GM19023 (cell line): ENCODE results near the gene RXRA.

Experiments used
- ATAC-seq: cut with Tn5 transposase; IDR thresholded peaks from one replicate; pipeline ENCODE4 v1.9.1; 2021; ENCODE audit warnings: mild to moderate bottlenecking, moderate library complexity; ENCODE audit not compliant: unreplicated experiment

The RXRA gene

DNA sequence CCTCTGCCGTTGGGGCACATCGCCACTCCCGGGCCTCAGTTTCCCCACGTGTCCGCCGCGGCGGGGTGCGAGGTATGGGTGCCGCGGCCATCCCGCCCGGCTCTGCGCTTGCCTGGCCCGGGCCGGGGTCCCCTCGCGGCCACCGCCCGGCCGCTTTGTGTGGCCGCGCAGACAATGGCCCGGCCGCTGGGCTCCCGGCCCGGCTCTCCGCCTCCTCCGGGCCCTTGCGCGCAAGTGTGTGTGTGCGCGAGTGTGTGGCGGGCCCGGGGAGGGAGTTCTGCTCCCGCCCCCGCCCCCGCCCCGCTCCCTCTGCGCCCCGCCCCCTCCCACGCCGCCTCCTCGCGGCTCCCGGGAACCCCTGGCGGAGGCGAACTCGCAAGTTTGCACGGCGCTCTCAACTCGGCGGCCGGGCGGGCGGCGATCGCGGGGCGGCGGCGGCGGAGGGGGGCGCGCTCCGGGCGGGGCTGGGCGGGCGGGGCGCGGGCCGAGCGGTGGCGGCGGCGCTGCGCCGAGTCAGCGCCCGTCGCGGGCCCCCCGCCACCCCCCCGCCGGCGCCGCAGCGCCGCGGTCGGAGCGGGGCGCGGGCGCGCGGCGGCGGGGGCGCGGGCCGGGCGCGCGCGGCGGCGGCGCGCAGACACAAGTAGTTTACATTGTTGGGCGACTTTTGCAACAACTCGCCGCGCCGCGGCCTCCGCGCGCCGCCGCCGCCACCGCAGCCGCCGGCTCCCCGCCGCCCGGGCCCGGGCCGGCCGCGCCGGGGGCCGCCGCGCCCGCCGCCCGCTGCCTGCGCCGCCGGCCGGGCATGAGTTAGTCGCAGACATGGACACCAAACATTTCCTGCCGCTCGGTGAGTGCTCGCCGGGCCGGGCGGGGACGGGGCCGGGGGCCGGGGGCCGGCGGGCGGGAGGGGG is at the start of gene RXRA:
Gene RXRA (plus strand): TSS at position 643 of the 911 bp plus-strand sequence. CDS start 177 bp downstream, at position 820.
- no peak for ATAC-seq

DNA sequence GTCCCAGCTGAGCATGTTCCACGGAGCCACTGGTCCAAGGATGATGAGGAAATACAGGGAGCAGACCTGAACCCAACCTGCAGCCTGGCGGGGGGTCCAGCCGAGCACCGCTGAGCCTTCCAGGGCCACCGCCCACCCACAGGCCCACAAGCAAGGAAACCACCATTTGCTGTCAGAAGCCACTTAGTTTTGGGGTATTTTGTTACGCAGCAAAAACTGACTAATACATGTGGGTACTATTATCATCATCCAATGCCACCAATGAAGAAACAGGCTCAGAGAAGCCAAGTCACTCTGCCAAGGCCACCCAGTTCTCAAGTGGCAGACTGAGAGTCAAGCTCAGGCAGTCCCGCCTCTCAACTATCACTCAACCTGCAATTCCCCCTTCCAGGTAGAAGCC is 48.0 kb upstream of the RXRA start:
- no peak for ATAC-seq

DNA sequence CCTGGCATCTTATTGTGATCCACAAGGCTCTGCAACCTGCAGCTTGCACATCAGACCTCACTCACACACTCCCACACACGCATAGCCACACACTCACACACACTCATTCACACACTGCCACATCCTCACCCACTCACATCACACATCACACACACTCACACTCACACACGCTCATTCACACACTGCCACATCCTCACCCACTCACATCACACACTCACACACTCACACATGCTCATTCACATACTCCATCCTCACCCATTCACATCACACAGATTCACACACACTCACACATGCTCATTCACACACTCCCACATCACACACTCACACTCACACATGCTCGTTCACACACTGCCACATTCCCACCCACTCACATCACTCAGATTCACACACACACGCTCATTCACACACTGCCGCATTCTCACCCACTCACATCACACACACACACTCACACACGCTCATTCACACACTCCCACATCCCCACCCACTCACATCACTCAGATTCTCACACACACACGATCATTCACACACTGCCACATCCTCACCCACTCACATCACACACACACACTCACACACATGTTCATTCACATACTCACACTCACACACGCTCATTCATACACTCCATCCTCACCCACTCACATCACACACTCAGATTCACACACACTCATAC is 47.1 kb upstream of the RXRA start:
- no peak for ATAC-seq

DNA sequence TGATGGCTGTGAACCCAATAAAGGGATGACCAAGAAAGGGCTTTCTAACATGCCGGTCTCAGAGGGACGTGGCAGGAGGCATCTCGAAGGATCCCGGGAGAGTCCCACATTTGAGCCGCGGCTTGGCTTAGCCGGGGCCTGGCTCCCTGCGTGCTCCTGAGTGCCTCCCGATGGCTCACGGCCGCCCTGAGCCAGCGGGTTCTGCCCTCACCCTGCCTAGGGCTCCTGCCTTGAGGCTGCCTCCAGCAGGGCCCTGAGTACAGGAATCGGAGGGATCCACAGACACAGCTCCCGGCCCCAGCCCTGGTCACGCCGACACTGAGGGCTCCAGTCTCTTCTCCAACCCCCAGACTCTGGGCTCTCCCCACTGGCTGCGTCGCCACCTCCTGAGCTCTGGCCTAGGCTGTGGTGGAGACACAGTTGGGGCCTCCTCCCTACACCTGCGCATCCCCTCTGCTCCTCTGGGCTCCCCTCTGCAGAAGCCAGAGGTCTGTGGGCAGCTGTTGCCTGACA is 44.1 kb upstream of the RXRA start:
- no peak for ATAC-seq

DNA sequence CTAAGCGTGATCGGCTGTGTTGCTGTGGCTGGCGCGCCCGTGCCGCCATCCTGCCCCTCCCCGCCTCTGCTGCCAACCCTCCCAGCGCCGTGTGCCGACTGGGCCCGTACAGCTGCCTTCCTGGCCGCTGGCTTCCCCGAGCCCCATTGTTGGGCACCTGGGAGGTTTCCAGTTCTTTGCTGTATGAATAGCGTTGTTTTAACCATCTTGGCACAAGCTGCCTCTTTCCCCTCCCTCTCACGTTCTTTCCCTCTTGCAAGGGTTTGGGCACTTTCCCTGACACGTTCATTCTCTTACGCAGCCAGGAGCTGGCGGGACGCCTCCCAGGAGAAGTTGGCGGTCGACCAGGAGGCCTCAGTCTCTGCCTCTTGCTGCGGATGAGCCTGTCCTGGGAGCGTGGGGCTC is 43.1 kb upstream of the RXRA start:
- no peak for ATAC-seq

DNA sequence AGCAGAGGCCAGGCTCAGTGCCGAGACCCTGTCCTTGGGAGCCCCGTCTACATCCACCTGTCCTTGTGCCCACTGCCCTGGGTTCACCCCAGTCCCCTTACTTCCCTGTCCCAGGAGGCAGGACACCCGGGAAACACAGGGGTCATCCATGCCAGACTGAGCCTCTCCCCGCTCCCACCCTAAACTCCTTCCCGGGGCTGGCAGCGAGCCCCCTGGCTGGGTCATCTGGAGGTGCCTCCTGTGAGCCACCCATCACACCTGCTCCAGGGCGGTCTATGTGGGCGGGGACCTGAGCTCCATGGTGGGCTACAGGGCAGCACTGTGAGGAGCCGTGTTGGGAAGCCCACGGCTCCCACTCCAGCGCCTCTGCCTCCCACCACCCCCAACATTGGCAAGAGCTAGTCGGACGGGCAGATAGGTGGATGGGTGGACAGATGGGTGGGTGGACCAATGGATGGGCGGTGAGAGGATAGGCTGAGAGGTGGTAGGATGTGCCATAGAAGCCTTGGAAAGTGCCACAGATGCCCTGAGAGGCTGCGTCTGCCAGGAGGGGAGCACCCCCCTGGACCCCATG is 42.5 kb upstream of the RXRA start:
- ATAC-seq = no peak

DNA sequence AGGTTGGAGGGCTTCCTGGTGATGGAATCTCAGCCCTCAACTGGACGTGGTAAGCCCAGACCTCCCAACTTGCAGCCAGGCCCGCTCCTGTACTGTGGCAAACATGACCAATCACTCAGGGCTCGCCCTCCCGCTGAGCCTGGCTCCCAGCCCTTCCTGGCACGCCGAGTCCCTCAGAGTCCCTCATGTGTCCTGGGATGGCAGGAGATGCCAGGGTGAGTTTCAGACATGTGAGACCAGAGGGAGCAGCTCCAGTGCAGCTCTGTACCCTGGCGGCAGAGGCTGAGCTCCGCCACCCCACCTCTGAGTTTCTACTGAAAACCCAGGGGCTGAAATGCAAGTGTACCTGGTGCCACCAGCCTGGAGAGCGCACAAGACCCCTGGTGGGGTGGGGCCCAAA is 42.0 kb upstream of the RXRA start:
- ATAC-seq = no peak

DNA sequence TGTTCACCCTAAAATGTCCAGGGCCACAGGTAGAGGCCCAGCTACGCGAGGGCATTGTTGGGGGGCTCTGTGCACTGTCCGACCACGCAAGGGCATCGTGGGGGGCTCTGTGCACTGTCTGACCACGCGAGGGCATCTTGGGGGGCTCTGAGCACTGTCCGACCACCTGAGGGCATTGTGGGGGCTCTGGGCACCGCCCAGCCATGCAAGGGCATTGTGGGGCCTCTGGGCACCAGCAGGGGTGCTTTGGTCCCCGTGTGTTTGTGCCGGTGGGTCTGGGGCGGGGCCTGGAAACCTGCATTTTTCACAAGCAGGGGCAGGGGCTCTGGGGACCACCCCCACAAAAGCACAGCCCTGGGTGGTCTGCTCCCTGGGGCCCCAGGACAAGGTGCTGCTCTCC is 41.5 kb upstream of the RXRA start:
- no peak for ATAC-seq

DNA sequence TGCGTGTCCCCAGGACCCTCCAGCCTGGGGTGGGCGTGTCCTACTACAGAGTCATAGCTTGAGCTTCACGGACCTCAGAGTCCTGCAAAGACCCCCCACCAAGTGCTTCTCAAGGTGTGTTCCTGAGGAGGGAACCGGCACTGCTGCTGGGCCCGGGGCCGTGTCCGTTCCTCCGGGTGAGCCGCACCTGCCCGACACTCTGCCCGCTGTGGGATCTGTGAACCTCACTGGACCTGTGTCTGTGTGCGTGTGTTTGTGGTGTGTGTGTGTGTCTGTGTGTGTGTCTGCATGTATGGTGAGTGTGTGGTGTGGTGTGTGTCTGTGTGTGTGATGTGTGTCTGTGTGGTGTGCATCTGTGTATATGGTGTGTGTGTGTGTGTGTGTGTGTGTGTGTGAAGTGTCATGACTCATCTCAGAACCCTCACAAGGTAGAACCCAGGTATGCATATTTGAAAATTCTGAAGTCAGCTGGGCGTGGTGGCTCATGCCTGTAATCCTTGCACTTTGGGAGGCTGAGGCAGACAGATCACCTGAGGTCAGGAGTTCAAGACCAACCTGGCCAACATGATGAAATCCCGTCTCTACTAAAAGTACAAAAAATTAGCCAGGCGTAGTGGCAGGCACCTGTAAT is 40.9 kb upstream of the RXRA start:
- ATAC-seq = no peak

DNA sequence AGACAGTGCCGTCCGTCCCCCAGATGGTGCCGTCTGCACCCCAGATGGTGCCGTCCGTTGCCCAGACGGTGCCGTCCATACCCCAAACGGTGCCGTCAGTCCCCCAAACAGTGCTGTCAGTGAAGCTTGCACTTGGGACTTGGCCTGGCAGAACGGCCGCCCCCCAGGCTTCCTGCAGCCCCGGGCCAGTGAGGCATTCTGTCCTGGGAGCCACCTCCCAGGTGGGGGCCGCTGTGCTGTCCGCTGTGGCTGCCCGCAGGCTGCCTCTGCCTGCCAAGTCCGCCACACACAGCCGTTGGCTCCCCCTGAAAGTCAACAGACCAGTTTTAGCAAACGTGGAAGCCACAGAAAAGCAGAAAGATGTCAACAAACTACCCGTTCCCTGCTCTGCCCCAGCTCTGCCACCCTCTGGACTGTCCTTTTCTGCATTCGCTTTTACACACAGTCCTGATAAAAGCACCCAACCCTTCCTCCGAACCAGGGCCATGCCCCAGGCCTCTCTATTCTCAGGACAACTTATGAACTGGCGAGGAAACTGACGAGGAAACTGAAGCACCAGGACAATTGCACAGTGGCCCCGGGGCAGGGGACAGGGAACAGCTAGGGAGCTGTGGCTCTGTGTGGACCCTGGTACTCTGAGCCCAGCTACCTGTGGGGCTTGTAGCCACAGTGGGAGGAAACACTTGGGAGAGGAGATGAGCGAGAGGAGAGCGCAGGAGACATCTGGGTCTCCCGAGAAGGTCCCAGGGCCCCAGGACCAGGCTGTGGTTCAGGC is 39.6 kb upstream of the RXRA start:
- no peak for ATAC-seq

DNA sequence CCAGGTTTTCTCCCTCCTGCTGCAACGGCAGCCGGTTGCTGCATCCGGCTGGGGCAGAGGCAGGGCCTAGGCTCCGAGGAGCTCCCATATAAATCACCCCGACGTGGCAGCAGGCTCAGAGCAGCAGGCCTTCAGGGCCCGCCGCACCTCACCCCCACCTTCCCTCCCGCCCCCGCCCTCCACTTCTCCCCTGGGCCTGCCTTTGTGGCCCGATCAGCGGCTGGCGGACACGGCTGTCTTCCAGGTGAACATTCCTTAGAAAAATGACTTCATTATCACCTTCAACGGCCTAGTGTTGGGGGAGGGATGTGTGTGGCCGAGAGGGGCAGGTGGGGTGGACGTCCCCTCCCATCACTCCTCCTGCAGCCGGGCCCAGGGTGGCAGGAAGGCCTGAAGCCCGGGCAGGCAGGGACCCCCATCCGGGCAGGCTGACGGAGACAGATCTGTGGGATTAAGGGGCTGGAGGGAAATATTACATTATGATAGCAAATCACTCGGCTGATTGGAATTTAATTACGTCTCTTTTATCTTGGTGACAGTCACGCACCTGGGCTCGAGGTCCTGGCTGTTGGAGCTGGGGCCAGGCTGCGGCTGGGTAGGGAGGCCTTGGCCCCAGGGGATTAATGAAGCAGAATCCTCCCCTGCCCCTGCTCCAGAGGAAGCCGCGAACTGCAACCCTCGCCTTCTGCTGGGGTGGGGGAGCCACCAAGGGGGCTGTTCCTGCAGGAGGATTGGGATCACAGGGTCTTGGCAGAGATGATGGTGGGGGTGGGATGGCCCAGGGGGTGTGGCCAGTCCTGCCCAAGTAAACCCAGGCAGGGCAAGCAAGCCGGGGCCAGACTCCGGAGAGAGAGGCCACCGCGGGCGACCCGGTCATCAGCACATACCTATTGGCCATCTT is 38.4 kb upstream of the RXRA start:
- no peak for ATAC-seq

DNA sequence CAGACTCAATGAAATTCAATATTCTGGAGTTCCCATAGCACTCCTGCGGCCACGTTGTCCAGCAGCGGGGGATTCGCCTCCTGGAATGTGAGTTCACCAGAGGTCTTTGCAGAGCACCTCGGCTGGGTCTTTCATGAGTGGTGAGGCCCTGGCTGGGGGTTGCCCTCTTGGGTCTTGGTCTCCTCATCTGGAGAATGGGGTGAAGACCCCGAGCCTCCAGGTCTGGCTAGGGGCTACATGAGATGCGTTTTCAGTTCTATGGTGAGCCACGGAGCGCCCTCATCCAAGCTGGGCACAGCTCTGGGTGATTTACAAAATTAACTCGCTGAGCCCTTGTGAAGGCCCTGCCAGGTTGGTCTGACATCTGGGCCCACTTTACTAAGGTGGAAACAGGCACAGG is 37.5 kb upstream of the RXRA start:
- no peak for ATAC-seq

DNA sequence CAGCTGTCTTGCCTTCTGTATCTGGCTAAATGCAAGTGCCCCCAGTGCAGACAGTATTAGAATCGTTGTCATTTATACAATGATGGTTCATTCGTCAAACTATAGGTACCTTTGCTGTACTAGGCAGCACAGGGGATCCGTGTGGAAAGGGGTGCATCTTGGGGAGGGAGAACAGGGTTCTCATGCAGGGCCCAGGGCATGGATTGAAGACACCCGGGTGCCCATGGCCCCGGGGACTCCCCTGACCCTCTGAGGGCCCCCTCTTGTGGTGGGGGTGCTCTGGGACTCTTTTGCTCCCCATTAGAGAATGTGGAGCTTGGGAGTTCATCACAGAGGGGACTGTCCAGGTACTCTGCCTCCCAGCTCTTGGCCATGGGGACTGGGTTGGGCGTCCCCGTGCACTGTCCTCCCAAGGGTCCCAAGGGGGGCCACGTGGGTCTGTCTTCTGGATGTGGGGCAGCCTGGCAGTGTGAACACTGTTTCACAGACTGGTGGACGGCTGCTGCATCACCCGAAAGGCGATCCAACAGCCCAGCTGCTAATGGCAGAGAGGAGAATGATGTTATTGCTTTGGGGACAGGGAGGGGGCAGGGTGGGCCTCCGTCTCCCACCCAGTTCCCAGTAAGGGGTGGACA is 36.9 kb upstream of the RXRA start:
- ATAC-seq = no peak

DNA sequence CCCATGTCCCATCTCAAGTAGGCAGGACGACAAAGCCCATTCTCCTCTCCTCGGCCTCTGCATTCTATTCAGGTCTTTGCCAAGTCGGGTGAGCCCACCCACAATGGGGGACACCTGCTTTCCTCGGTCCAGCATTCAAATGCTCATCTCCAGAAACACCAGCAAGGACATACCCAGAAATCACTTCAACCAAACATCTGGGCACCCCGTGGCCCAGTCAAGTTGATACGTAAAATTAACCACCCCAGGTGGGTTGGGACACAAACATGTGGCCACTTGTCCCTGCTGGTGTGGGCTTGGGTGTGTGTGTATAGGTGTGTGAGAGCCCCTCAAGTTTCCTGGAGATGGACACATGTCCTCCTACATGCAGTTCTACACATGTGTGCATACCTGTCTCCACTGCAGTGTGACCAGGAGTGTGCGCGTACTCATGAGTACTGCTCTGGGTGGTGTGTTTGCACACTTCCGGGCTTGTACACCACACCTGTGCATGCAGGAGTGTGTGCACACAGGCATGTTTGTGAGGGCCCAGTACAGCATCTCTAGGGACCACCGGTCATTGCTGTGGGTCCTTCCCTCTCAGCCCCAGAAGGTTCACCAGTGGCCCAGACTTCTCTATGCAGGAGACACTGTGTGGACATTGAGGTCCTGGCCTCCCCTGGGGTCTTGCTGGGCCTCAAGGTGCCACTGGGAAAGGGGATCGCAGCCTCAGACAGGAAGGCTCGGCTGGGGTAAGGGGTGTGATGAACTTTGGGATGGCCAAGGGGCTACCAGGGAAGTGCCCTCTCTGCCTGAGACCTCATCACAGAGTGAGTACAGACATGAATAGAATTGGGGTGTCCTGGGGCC is 35.4 kb upstream of the RXRA start:
- ATAC-seq = no peak

DNA sequence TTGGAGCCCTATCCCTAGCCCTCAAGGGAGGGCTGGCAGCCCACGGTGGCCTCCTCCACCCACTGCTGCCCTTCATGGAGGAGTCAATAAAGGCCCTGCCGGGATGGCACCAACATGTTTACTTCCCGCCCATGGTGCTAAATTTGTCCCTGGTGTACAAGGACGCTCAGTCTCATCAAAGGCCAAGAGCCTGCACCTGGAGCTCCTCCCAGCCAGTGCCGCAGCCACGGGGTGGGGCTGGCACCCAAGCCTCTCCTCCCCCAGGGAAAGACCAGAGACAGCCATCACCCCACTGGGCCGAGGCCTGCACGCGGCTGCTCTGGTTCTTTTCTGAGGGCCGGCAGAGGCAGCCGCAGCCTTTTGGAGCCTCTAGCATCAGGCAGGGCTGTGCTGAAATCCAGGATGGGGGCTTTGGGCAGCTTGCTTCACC is 34.8 kb upstream of the RXRA start:
- no peak for ATAC-seq

DNA sequence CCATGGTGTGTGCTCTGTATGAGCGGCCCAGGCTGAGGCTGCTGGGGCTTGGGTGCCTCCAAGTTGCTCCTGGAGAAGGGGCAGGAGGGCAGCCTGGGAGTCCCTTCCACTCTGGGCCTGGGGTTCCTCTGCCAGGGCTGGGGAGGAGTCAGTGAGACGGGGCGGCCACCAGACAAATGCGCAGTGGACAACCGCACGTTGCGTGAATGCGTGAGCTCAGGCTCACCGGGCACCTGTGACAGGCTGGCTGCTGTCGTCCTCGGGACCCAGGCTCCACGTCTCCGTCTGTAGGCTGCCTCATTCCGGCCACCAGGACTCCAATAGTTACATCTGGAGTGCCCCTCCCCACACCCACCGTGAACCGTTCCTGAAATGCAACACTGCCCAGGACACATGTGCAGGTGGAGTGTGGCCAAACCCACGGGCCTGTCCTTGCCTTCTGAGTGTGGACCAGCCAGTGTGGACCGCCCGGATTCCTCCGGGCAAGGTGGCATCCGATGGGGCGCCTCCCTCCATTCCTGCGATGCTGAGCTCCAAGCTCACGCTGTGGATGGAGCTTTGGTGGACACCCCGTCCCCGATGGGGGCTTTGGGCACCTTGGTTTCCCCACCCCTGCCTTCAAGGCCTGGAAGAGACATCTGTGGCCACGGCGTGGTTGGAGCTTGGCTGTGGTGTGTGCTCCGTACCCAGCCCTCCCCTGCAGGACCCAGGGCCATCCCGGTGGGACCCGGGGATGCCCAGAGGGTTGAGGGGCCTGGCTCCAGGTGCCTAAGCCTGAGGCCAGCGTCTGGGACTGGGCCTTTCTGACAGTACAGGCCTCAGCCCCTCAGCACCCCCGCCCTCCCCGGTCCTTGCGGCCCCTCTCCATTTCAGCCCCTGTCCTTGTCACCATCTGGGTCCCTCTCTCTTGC is 34.0 kb upstream of the RXRA start:
- no peak for ATAC-seq

DNA sequence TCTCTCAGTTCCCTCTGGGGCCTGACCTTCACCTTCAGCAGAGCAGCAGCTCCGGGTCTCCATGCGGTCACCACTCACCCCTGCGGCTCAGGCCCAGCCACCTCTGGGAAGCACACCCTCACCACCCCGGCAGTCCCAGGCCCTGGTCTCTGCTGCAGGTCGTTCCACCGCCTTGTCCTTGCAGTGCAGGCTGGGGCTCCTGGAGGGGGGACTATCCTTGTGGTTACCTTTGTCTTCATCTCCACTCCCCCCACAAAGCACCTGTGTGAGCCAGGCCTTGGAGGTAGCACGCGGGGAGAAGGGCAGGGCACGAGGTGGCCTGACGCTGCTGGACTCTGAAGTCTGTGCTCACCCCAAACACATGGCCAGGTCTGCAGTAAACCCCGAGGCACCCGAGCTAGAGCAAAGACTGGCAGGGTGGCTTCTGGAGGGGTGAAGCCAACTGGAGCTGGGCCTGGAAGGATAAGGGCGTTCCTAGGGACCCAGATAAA is 33.2 kb upstream of the RXRA start:
- ATAC-seq = no peak
